K562 (cell line): ENCODE measurements around the gene GALR3. TPM values are rescaled to one million over a fixed set of nuclear protein-coding genes. Genes with fewer than 3 reads are reported as not detected.

Source experiments
- ELF4 ChIP-seq: fragments of 450-650 bp; formaldehyde crosslinking; IDR thresholded peaks from 2 replicates; pipeline ENCODE4 v1.4.0; 2022; ENCODE audit warnings: missing genetic modification characterization
- ETS2 ChIP-seq: IDR thresholded peaks from 2 replicates; pipeline ENCODE4 v1.6.1; 2016; ENCODE audit warnings: borderline replicate concordance, missing genetic modification characterization, mild to moderate bottlenecking, moderate library complexity, missing compliant biosample characterization; ENCODE audit not compliant: poor library complexity, severe bottlenecking
- FOSL1 ChIP-seq: fragments of 200-800 bp; sonication (Bioruptor generic); conservative IDR thresholded peaks from 2 replicates; pipeline ENCODE4 v1.6.1; 2016; ENCODE audit warnings: missing genetic modification characterization, missing compliant biosample characterization
- HDGF ChIP-seq: fragments of 450-650 bp; IDR thresholded peaks from 2 replicates; pipeline ENCODE4 v1.6.1; 2016
- RBM14 ChIP-seq: fragments of 200-400 bp; formaldehyde crosslinking; IDR thresholded peaks from 2 replicates; pipeline ENCODE4 v1.6.1; 2018; ENCODE audit warnings: low read depth, mild to moderate bottlenecking, low read length, moderate library complexity, borderline replicate concordance; ENCODE audit not compliant: insufficient read depth
- SRSF3 ChIP-seq: fragments of 200-400 bp; formaldehyde crosslinking; IDR thresholded peaks from 2 replicates; pipeline ENCODE4 v1.6.1; 2016; ENCODE audit warnings: mild to moderate bottlenecking, low read length, moderate library complexity; ENCODE audit not compliant: insufficient read depth
- U2AF2 ChIP-seq: fragments of 200-400 bp; formaldehyde crosslinking; optimal IDR thresholded peaks from 2 replicates; pipeline ENCODE3; 2017; ENCODE audit warnings: low read depth, mild to moderate bottlenecking, low read length
- polyA plus RNA-seq, 8 experiments: library from polyadenylated mRNA; depleted of rRNA in 4 of 8; stranded (reverse) in 5 of 8; unstranded in 3 of 8; fragments of >200 nt; fragmentation: Nextera tagmentation in 2 of 8; fragmentation: Illumina TruSeq in 1 of 8; extraction: Ambion mirVana in 2 of 8; extraction: Trizol in 1 of 8; gene quantifications; 2 replicates each; pipeline versions ENCODE4 v1.2.1 to v1.2.3, GENCODE V29; 2011 to 2014; ENCODE audit warnings: inconsistent platforms in 1 of 8, missing spikeins in 1 of 8
- total RNA-seq, 7 experiments: library from RNA; depleted of rRNA in 6 of 7; stranded (reverse); fragments of >200 nt in 6 of 7; fragmentation: Illumina TruSeq in 2 of 7; extraction: Trizol in 2 of 7; gene quantifications; 2 replicates each; pipeline versions ENCODE4 v1.2.1 to v1.2.3, GENCODE V29; 2011 to 2021; ENCODE audit warnings: low replicate concordance in 1 of 7
- TF ChIP-seq, protein P1 (sequence below): fragments of 250-450 bp; sonication (Bioruptor Pico); IDR thresholded peaks from 2 replicates; pipeline ENCODE4 v1.4.0; 2020
- TF ChIP-seq, protein P2 (sequence below): fragments of 450-650 bp; IDR thresholded peaks from 2 replicates; pipeline ENCODE4 v1.7.1; 2018; ENCODE audit warnings: mild to moderate bottlenecking, low read depth; ENCODE audit not compliant: partially characterized antibody
- TF ChIP-seq, protein P3 (sequence below), 2 experiments: fragments of 450-650 bp; IDR thresholded peaks; 2 replicates each; pipeline ENCODE4 v1.6.1; 2018; ENCODE audit warnings: mild to moderate bottlenecking in 2 of 2, low read depth in 1 of 2; ENCODE audit not compliant: partially characterized antibody in 2 of 2
- TF ChIP-seq, protein P4 (sequence below): fragments of 200-800 bp; sonication (Bioruptor generic); IDR thresholded peaks from 2 replicates; pipeline ENCODE4 v1.6.1; 2017; ENCODE audit warnings: missing genetic modification characterization, missing compliant biosample characterization

GALR3 gene
- total and polyA plus RNA-seq, 9 of the 15 experiments (the other 6 are each of a cell fraction or from before 2014, with no cell fraction given), result 0.13 TPM; not detected in 8

DNA sequence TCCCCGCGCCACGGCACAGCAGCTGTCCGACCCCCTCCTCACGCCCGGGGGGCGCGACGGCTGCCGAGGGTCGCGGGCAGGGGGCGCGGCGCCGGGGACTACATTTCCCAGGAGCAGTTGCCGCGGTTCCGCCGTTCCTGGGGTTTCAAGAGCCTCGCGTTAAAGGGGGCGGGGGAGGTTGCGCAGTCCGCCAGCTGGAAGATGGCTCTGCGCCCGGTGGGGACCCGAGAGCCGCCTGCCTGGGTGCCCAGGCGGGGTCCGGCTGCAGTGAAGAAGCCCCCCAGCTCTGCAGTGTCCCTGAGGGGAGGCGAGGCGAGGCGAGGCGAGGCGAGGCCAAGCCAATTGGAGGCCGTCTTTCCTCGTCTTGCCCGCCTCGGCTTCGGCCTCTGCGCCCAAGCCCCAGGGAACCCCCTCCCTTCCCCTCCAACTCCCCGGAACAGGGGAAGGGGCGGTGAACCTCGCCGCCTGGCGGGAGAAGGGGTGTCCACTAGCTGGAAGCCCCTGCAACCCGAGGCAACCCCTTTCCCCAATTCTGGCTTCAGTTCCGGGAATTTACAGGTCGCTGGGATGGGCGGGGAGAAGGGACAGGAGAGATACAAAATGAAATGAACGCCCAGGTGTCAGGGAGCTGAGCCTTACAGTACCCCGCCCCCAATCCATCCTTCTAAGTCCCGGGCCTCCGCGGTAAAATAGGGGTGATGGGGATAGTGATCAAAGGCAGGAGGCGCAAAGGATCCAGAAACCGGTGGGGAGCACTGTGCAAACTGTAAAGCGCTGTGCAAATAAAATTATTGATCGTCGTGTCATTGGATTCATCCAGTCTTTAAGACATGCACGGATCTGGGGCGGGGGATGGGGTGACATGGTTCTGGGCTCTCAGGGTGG, 20.6 kb upstream of the GALR3 start (continued):
- TF ChIP-seq, protein P1, sequence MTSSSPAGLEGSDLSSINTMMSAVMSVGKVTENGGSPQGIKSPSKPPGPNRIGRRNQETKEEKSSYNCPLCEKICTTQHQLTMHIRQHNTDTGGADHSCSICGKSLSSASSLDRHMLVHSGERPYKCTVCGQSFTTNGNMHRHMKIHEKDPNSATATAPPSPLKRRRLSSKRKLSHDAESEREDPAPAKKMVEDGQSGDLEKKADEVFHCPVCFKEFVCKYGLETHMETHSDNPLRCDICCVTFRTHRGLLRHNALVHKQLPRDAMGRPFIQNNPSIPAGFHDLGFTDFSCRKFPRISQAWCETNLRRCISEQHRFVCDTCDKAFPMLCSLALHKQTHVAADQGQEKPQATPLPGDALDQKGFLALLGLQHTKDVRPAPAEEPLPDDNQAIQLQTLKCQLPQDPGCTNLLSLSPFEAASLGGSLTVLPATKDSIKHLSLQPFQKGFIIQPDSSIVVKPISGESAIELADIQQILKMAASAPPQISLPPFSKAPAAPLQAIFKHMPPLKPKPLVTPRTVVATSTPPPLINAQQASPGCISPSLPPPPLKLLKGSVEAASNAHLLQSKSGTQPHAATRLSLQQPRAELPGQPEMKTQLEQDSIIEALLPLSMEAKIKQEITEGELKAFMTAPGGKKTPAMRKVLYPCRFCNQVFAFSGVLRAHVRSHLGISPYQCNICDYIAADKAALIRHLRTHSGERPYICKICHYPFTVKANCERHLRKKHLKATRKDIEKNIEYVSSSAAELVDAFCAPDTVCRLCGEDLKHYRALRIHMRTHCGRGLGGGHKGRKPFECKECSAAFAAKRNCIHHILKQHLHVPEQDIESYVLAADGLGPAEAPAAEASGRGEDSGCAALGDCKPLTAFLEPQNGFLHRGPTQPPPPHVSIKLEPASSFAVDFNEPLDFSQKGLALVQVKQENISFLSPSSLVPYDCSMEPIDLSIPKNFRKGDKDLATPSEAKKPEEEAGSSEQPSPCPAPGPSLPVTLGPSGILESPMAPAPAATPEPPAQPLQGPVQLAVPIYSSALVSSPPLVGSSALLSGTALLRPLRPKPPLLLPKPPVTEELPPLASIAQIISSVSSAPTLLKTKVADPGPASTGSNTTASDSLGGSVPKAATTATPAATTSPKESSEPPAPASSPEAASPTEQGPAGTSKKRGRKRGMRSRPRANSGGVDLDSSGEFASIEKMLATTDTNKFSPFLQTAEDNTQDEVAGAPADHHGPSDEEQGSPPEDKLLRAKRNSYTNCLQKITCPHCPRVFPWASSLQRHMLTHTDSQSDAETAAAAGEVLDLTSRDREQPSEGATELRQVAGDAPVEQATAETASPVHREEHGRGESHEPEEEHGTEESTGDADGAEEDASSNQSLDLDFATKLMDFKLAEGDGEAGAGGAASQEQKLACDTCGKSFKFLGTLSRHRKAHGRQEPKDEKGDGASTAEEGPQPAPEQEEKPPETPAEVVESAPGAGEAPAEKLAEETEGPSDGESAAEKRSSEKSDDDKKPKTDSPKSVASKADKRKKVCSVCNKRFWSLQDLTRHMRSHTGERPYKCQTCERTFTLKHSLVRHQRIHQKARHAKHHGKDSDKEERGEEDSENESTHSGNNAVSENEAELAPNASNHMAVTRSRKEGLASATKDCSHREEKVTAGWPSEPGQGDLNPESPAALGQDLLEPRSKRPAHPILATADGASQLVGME (CRISPR knock-in tag), result no peak
- TF ChIP-seq, protein P2, sequence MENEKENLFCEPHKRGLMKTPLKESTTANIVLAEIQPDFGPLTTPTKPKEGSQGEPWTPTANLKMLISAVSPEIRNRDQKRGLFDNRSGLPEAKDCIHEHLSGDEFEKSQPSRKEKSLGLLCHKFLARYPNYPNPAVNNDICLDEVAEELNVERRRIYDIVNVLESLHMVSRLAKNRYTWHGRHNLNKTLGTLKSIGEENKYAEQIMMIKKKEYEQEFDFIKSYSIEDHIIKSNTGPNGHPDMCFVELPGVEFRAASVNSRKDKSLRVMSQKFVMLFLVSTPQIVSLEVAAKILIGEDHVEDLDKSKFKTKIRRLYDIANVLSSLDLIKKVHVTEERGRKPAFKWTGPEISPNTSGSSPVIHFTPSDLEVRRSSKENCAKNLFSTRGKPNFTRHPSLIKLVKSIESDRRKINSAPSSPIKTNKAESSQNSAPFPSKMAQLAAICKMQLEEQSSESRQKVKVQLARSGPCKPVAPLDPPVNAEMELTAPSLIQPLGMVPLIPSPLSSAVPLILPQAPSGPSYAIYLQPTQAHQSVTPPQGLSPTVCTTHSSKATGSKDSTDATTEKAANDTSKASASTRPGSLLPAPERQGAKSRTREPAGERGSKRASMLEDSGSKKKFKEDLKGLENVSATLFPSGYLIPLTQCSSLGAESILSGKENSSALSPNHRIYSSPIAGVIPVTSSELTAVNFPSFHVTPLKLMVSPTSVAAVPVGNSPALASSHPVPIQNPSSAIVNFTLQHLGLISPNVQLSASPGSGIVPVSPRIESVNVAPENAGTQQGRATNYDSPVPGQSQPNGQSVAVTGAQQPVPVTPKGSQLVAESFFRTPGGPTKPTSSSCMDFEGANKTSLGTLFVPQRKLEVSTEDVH, result no peak
- TF ChIP-seq, protein P3, sequence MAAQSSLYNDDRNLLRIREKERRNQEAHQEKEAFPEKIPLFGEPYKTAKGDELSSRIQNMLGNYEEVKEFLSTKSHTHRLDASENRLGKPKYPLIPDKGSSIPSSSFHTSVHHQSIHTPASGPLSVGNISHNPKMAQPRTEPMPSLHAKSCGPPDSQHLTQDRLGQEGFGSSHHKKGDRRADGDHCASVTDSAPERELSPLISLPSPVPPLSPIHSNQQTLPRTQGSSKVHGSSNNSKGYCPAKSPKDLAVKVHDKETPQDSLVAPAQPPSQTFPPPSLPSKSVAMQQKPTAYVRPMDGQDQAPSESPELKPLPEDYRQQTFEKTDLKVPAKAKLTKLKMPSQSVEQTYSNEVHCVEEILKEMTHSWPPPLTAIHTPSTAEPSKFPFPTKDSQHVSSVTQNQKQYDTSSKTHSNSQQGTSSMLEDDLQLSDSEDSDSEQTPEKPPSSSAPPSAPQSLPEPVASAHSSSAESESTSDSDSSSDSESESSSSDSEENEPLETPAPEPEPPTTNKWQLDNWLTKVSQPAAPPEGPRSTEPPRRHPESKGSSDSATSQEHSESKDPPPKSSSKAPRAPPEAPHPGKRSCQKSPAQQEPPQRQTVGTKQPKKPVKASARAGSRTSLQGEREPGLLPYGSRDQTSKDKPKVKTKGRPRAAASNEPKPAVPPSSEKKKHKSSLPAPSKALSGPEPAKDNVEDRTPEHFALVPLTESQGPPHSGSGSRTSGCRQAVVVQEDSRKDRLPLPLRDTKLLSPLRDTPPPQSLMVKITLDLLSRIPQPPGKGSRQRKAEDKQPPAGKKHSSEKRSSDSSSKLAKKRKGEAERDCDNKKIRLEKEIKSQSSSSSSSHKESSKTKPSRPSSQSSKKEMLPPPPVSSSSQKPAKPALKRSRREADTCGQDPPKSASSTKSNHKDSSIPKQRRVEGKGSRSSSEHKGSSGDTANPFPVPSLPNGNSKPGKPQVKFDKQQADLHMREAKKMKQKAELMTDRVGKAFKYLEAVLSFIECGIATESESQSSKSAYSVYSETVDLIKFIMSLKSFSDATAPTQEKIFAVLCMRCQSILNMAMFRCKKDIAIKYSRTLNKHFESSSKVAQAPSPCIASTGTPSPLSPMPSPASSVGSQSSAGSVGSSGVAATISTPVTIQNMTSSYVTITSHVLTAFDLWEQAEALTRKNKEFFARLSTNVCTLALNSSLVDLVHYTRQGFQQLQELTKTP (IDR thresholded peaks at IDR 0.05; ENCODE audit: low read depth in 1 of 2, partially characterized antibody in 2 of 2), result no peak
- TF ChIP-seq U2AF2, result no peak
- TF ChIP-seq, protein P4, sequence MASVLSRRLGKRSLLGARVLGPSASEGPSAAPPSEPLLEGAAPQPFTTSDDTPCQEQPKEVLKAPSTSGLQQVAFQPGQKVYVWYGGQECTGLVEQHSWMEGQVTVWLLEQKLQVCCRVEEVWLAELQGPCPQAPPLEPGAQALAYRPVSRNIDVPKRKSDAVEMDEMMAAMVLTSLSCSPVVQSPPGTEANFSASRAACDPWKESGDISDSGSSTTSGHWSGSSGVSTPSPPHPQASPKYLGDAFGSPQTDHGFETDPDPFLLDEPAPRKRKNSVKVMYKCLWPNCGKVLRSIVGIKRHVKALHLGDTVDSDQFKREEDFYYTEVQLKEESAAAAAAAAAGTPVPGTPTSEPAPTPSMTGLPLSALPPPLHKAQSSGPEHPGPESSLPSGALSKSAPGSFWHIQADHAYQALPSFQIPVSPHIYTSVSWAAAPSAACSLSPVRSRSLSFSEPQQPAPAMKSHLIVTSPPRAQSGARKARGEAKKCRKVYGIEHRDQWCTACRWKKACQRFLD, result peak; percentile 25; the same call in 1 of the 2 replicates
- TF ChIP-seq SRSF3, result no peak
- no peak for TF ChIP-seq HDGF
- no peak for TF ChIP-seq ETS2
- no peak for TF ChIP-seq FOSL1 (tag)
- 0 out of 2 replicates have a peak, but pooled peaks have one; percentile 53 for TF ChIP-seq RBM14
- TF ChIP-seq ELF4, result no peak
